Measurements from ENCODE around the gene PIK3IP1.
"Not testable (repeated sequence)": the region's sequence is repeated elsewhere in the genome, so short reads cannot be mapped to it uniquely, and the experiment has no call there.

PIK3IP1 gene

GRCh38 chr22:31241936-31242335 lies 50.4 kb downstream of the PIK3IP1 start:
- FAIRE-seq = no peak
- no peak for DNase-seq (ENCODE audit: insufficient read length, low spot score)
- no peak for TF ChIP-seq CTCF (IDR thresholded peaks at IDR 0.05; ENCODE audit: insufficient read depth, missing control alignments)

DNA sequence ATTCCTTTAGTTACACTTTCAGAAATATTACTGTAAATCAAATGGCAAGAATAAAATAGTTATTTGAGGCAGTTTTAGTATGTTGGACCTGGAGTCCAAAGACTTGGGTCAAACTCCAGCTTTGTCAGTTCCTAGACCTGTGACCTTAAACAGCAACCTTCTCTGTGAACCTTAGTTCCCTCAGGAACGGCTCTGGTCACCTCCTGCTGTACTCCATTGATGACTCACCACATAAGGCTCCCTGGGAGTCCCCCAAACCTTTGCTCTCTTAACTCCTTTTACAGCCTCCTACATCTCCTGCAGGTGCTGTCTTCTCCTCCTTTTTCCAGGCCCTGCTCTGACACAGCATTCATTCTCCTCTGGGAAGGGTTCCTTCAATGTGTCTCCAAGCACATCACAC lies 51.1 kb downstream of the PIK3IP1 start:
- DNase-seq (ENCODE audit: insufficient read length, low spot score) = no peak
- TF ChIP-seq CTCF (IDR thresholded peaks at IDR 0.05; ENCODE audit: insufficient read depth, missing control alignments) = no peak
- FAIRE-seq = no peak

GRCh38 chr22:31239771-31240370 lies 52.4 kb downstream of the PIK3IP1 start:
- FAIRE-seq = no peak
- no peak for DNase-seq (ENCODE audit: insufficient read length, low spot score)
- TF ChIP-seq CTCF (IDR thresholded peaks at IDR 0.05; ENCODE audit: insufficient read depth, missing control alignments) = no peak

DNA sequence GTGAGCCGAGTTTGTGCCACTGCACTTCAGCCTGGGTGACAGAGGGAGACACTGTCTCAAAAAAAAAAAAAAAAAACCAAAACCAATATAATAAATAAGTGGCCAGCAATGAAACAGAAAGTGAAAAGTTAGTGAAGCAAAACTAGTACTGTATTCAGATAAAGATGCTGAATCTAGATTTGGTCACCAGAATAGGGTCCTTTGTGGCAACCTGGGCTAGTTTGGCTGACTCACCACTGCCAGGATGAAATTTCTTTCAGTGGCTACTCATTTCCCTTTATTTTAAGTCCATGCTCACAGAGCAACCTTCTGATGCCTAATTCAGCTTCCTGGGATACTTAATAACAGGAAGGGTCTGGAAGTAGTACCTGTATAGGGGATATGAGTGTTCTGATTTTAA lies 54.2 kb downstream of the PIK3IP1 start:
- no peak for TF ChIP-seq CTCF (IDR thresholded peaks at IDR 0.05; ENCODE audit: insufficient read depth, missing control alignments)
- no peak for FAIRE-seq
- no peak for DNase-seq (ENCODE audit: insufficient read length, low spot score)

GRCh38 chr22:31236044-31236443 lies 56.2 kb downstream of the PIK3IP1 start:
- not testable (repeated sequence) for DNase-seq (ENCODE audit: insufficient read length, low spot score); FAIRE-seq

- no peak for FAIRE-seq
- no peak for DNase-seq (ENCODE audit: insufficient read length, low spot score)
- TF ChIP-seq CTCF (IDR thresholded peaks at IDR 0.05; ENCODE audit: insufficient read depth, missing control alignments) = no peak
These were observed 57.2 kb downstream of the PIK3IP1 start for GRCh38 chr22:31235081-31235480.

GRCh38 chr22:31233001-31233400 lies 59.3 kb downstream of the PIK3IP1 start:
- TF ChIP-seq CTCF (IDR thresholded peaks at IDR 0.05; ENCODE audit: insufficient read depth, missing control alignments) = no peak
- DNase-seq (ENCODE audit: insufficient read length, low spot score) (no peak), FAIRE-seq (no peak)
